H1 (cell line): ENCODE data around the gene SRGAP2C. TPM values are rescaled to one million over a fixed set of nuclear protein-coding genes. Genes with fewer than 3 reads are reported as not detected.
"Not testable (repeated sequence)": the region's sequence is repeated elsewhere in the genome, so short reads cannot be mapped to it uniquely, and the experiment has no call there.

Experiments used
- CTCF ChIA-PET: fragments of 300-600 bp; sonication (Branson Sonifier 250); formaldehyde crosslinking; loops from one replicate; lab custom pipeline; 2021; ENCODE audit not compliant: partially characterized antibody; lab: Charles Lee
- POLR2A ChIA-PET: fragments of 300-600 bp; sonication (Branson Sonifier 250); formaldehyde crosslinking; loops from one replicate; lab custom pipeline; 2021; ENCODE audit warnings: inconsistent platforms; ENCODE audit not compliant: partially characterized antibody; lab: Charles Lee
- DNase-seq, 2 experiments: peaks; one replicate each; pipeline versions ENCODE4 v3.0.0 to v3.0.0-alpha.2; 2010 to 2022; ENCODE audit warnings: low spot score in 2 of 2, low read depth in 1 of 2, mixed read lengths in 1 of 2
- FAIRE-seq: peaks from 2 replicates; lab custom pipeline; 2011; peaks lifted over from hg19 to GRCh38; lab: Jason Lieb, UNC
- H2AFZ ChIP-seq: 2 replicates; pipeline ENCODE4 v1.8.1; 2012; ENCODE audit warnings: low read length, inconsistent platforms
- H2AK5ac ChIP-seq: 2 replicates; pipeline ENCODE4 v1.6.1; 2013; ENCODE audit warnings: low read depth, low read length
- H2BK120ac ChIP-seq: replicated peaks from 2 replicates; pipeline ENCODE3; 2013; ENCODE audit warnings: low read depth, low read length, inconsistent platforms
- H2BK12ac ChIP-seq: 2 replicates; pipeline ENCODE4 v1.6.1; 2013; ENCODE audit warnings: low read depth, low read length
- H2BK15ac ChIP-seq: 2 replicates; pipeline ENCODE4 v1.6.1; 2013; ENCODE audit warnings: low read length
- H2BK20ac ChIP-seq: 2 replicates; pipeline ENCODE4 v1.6.1; 2013; ENCODE audit warnings: low read length
- H2BK5ac ChIP-seq: 2 replicates; pipeline ENCODE4 v1.6.1; 2013; ENCODE audit warnings: low read depth, low read length
- H3K14ac ChIP-seq: 2 replicates; pipeline ENCODE4 v1.6.1; 2013; ENCODE audit warnings: inconsistent platforms; ENCODE audit not compliant: insufficient read length
- H3K18ac ChIP-seq: 2 replicates; pipeline ENCODE4 v1.6.1; 2013; ENCODE audit warnings: low read length; ENCODE audit errors: extremely low read depth
- H3K23ac ChIP-seq: 2 replicates; pipeline ENCODE4 v1.6.1; 2013; ENCODE audit warnings: inconsistent platforms; ENCODE audit not compliant: insufficient read length
- H3K23me2 ChIP-seq: 2 replicates; pipeline ENCODE4 v1.6.1; 2013; ENCODE audit warnings: low read depth, low read length
- H3K27ac ChIP-seq: 2 replicates; pipeline ENCODE4 v1.6.1; 2011; ENCODE audit warnings: low read depth, low read length, inconsistent platforms
- H3K27me3 ChIP-seq, 4 experiments: replicated peaks in 1 of 4; 1 replicate in 1 of 4; 2 replicates in 3 of 4; pipeline versions ENCODE4 v1.6.1 to v1.8.1; 2011 to 2013; ENCODE audit warnings: low read length in 3 of 4, mild to moderate bottlenecking in 3 of 4, inconsistent platforms in 2 of 4, mixed read lengths in 2 of 4, moderate library complexity in 1 of 4; ENCODE audit not compliant: control insufficient read depth in 3 of 4, insufficient read depth in 3 of 4; ENCODE audit errors: extremely low read depth in 1 of 4
- H3K36me3 ChIP-seq, 4 experiments: 2 replicates each; pipeline versions ENCODE4 v1.6.1 to v1.8.1; 2011 to 2013; ENCODE audit warnings: mild to moderate bottlenecking in 4 of 4, low read length in 3 of 4, moderate library complexity in 2 of 4, control low read depth in 1 of 4, inconsistent platforms in 1 of 4; ENCODE audit not compliant: insufficient read depth in 4 of 4, control insufficient read depth in 2 of 4
- H3K4ac ChIP-seq: replicated peaks from 2 replicates; pipeline ENCODE3; 2013; ENCODE audit warnings: low read length, low read depth, mixed read lengths, inconsistent platforms; ENCODE audit not compliant: insufficient read length
- H3K4me1 ChIP-seq, 4 experiments: replicated peaks in 1 of 4; 1 replicate in 1 of 4; 2 replicates in 3 of 4; pipeline versions ENCODE4 v1.6.1 to v1.8.1; 2011 to 2013; ENCODE audit warnings: low read length in 3 of 4, inconsistent platforms in 2 of 4, mixed read lengths in 1 of 4; ENCODE audit not compliant: insufficient read depth in 4 of 4, control insufficient read depth in 3 of 4
- H3K4me2 ChIP-seq, 2 experiments: 2 replicates each; pipeline versions ENCODE4 v1.6.1 to v1.8.1; 2011 to 2013; ENCODE audit warnings: low read depth in 2 of 2, low read length in 2 of 2, control low read depth in 1 of 2, inconsistent platforms in 1 of 2, mild to moderate bottlenecking in 1 of 2; ENCODE audit not compliant: insufficient read depth in 1 of 2
- H3K4me3 ChIP-seq, 4 experiments: fragments of 200-600, 300-600 bp in 1 of 4; sonication (generic), shearing (Covaris generic), sonication (Bioruptor Twin) in 1 of 4; 2 replicates each; pipeline versions ENCODE4 v1.5.1 to v1.8.1; 2011 to 2016; ENCODE audit warnings: low read length in 4 of 4, low read depth in 3 of 4, control low read depth in 2 of 4, inconsistent platforms in 2 of 4, mild to moderate bottlenecking in 2 of 4, mixed read lengths in 1 of 4, moderate library complexity in 1 of 4; ENCODE audit not compliant: insufficient read depth in 2 of 4; ENCODE audit errors: extremely low read depth in 1 of 4
- H3K56ac ChIP-seq: replicated peaks from 2 replicates; pipeline ENCODE3; 2013; ENCODE audit warnings: low read depth, mild to moderate bottlenecking, mixed read lengths, low read length, inconsistent platforms; ENCODE audit not compliant: insufficient read length
- H3K79me1 ChIP-seq: 2 replicates; pipeline ENCODE4 v1.6.1; 2013; ENCODE audit warnings: low read depth, low read length, control low read depth
- H3K79me2 ChIP-seq, 2 experiments: 2 replicates each; pipeline versions ENCODE4 v1.6.1 to v1.8.1; 2012 to 2013; ENCODE audit warnings: low read length in 2 of 2, mild to moderate bottlenecking in 2 of 2, inconsistent platforms in 1 of 2; ENCODE audit not compliant: insufficient read depth in 2 of 2, control insufficient read depth in 1 of 2
- H3K9ac ChIP-seq, 4 experiments: replicated peaks in 1 of 4; 1 replicate in 1 of 4; 2 replicates in 3 of 4; pipeline versions ENCODE4 v1.6.1 to v1.8.1; 2011 to 2013; ENCODE audit warnings: low read depth in 3 of 4, low read length in 3 of 4, control low read depth in 2 of 4, mild to moderate bottlenecking in 2 of 4, moderate library complexity in 2 of 4, inconsistent platforms in 1 of 4; ENCODE audit errors: extremely low read depth in 1 of 4
- H3K9me3 ChIP-seq, 2 experiments: 2 replicates each; pipeline versions ENCODE4 v1.6.1 to v1.8.1; 2012 to 2013; ENCODE audit warnings: mild to moderate bottlenecking in 2 of 2, moderate library complexity in 2 of 2, control low read depth in 1 of 2, inconsistent platforms in 1 of 2, low read depth in 1 of 2, low read length in 1 of 2, mixed read lengths in 1 of 2; ENCODE audit not compliant: insufficient read depth in 2 of 2
- H4K20me1 ChIP-seq, 2 experiments: replicated peaks in 1 of 2; 2 replicates each; pipeline versions ENCODE3 to v1.8.1; 2011 to 2013; ENCODE audit warnings: inconsistent platforms in 2 of 2, low read length in 2 of 2, mild to moderate bottlenecking in 1 of 2; ENCODE audit not compliant: insufficient read depth in 2 of 2, control insufficient read depth in 1 of 2
- H4K5ac ChIP-seq: 2 replicates; pipeline ENCODE4 v1.6.1; 2013; ENCODE audit warnings: low read length, low read depth, mixed read lengths, inconsistent platforms; ENCODE audit not compliant: insufficient read length
- H4K8ac ChIP-seq: 2 replicates; pipeline ENCODE4 v1.8.0; 2013; ENCODE audit warnings: mild to moderate bottlenecking, moderate library complexity, low read length, inconsistent platforms; ENCODE audit not compliant: insufficient read depth; ENCODE audit errors: extremely low read depth
- H4K91ac ChIP-seq: replicated peaks from 2 replicates; pipeline ENCODE3; 2013; ENCODE audit warnings: low read length, mixed read lengths, inconsistent platforms; ENCODE audit not compliant: insufficient read length
- WGBS, 2 experiments: shearing (Covaris generic) in 1 of 2; methylation state at CpG; one replicate each; pipeline versions ENCODE4 v1.1.6 to v1.1.7; 2013 to 2015; ENCODE audit warnings: low lambda C conversion rate in 2 of 2, mixed read lengths in 2 of 2, inconsistent platforms in 1 of 2, low coverage in 1 of 2, missing lambda C conversion rate in 1 of 2; ENCODE audit not compliant: insufficient replicate concordance in 2 of 2, insufficient coverage in 1 of 2, insufficient read length in 1 of 2; ENCODE audit errors: extremely low coverage in 1 of 2, missing lambda C conversion rate in 1 of 2; 5-methylcytosine and 5-hydroxymethylcytosine counted together
- polyA plus RNA-seq, 7 experiments: library from polyadenylated mRNA; depleted of rRNA in 3 of 7; stranded (reverse) in 5 of 7; unstranded in 2 of 7; fragments of >200 nt in 5 of 7; fragments of 200-250 nt in 2 of 7; gene quantifications; 1 replicate in 5 of 7; 2 replicates in 1 of 7; 4 replicates in 1 of 7; pipeline versions ENCODE4 v1.2.1 to v1.2.3, GENCODE V29; 2011 to 2013; ENCODE audit warnings: missing spikeins in 2 of 7, mixed read lengths in 2 of 7
- total RNA-seq: library from RNA; stranded (reverse); fragmentation: NEBNext Ultra II Directional; extraction: Animal tissue kit (Norgen Biotek cat#: 25700); gene quantifications from 2 replicates; pipeline ENCODE4 v1.2.1, GENCODE V29; 2021

Gene SRGAP2C
- total and polyA plus RNA-seq, 2 of the 8 experiments (the other 6 are each of a cell fraction or from before 2014, with no cell fraction given) = 2.5 to 25.2 TPM

DNA sequence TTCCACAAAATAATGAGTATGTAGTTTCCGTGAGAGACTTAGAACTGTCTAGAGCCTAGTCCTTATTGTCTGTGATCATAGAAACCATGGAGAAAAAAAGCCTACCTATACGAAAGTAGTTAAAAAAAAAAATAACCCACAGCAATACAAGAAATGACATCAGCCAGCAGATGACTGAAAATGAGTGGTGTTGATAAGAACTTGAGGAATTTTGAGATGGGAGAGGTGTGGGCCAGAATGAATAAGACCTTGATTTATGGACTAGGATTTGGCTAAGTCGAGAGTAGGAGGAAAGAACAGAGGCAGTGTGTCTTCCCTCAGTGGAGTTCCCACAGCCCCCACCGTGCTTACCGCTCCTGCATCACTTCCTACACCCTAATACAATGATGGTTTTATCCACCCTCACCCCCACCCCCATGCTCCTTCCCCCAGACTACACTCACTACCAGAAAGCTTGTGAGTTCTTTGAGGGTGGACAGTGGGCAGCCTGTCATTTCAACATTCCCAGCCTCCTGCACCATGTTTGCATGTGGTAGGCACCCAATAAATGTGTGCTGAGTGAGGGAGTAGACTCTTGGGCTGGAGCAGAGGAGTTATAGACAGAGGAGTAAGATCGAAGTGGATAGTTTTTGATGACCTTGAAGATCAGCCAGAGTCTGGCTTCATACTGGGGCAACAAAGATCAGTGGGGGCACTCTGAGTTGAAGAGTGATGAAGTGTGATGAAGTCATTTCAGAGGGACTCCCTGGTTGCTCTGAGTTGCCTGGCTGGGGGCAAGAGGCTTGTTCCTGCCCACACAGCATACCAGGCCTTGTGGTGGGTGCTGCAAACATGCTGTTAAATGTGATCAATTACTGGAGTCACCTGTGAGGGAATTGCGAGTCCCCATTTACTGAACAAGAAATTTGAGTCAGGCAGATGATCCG is 21.3 kb downstream of the SRGAP2C start:
- H3K9ac ChIP-seq, H2BK20ac ChIP-seq, H4K8ac ChIP-seq, DNase-seq, H3K23me2 ChIP-seq, H2AK5ac ChIP-seq, H3K36me3 ChIP-seq, H3K23ac ChIP-seq, H3K56ac ChIP-seq, FAIRE-seq, H2BK12ac ChIP-seq, H3K14ac ChIP-seq, H3K79me2 ChIP-seq, H3K4me2 ChIP-seq, CTCF ChIA-PET, H3K9me3 ChIP-seq, POLR2A ChIA-PET, H2AFZ ChIP-seq, H3K4me1 ChIP-seq, H4K20me1 ChIP-seq, H3K27me3 ChIP-seq, H3K4me3 ChIP-seq, H4K5ac ChIP-seq, H3K18ac ChIP-seq, H2BK15ac ChIP-seq, H3K27ac ChIP-seq, H3K79me1 ChIP-seq, H2BK5ac ChIP-seq, H2BK120ac ChIP-seq, H4K91ac ChIP-seq, H3K4ac ChIP-seq: not testable (repeated sequence)
- 88% methylated on average over 1 of the region's 8 CpGs; no CpG with 5 or more reads in 1 of the 2 experiments for WGBS, 2 experiments
